ENCODE results near the gene PCNX4. TPM values are rescaled to one million over a fixed set of nuclear protein-coding genes. Genes with fewer than 3 reads are reported as not detected.
"Not testable (repeated sequence)": the region's sequence is repeated elsewhere in the genome, so short reads cannot be mapped to it uniquely, and the experiment has no call there.

Gene PCNX4
- polyA plus RNA-seq (ENCODE audit: insufficient read length in 4 of 4) = 100 to 1,000 TPM in 2 of 4 donors, 10 to 100 TPM in 2; 81.6 to 104 (median 95.0) TPM

DNA sequence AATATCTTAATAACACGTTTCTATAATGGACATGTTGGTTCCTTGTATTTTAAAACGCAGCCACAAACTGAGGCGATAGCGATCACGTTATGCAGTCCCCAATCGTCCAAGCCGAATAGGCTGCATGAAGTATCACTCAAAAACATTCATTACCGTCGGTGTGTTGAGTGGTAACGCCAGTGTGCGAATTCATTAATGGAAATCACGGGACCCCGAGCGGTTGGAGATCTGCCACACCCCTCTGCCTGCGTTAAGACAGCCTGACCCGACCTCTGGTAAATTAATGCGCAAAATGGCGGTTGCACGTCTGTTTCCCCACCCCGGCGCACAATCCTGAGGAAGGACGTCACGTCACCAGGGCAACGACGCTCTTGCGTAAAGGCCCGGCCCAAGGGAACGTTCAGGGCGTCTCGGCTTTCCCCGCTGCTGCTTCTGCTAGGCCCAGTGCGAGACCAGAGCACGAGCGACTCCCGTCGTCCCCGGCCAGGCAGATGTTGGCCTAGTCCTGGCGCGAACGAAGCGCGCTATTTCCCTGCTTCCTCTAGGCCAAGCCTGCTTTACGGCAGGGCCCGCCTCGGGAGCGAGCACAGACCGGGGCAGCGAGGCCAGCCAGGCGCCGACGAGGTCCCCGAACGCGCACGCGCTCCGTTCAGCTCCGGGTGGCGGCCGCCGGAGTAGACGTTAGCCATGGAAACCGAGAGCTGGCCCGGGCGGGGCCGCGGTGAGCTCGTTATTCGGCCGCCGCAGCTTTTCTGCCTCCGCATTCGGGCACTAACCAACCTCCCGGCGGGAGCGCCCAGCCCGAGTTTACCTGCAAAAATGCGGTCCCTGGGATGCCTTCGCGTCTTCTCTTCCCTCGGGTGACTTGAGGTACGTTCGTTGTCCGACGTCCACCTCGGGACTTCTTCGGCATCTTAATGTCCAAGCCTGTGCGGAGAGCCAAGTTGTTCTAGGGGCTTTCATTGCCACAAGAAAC is at the start of gene PCNX4:
Gene PCNX4 (plus strand): TSS at position 374 of the 976 bp plus-strand sequence. CDS start 15,716 bp downstream, outside the sequence.
- peak; percentile 98 to 99 (median 98) for DNase-seq (ENCODE audit: low read depth in 4 of 4, low spot score in 3 of 4)

DNA sequence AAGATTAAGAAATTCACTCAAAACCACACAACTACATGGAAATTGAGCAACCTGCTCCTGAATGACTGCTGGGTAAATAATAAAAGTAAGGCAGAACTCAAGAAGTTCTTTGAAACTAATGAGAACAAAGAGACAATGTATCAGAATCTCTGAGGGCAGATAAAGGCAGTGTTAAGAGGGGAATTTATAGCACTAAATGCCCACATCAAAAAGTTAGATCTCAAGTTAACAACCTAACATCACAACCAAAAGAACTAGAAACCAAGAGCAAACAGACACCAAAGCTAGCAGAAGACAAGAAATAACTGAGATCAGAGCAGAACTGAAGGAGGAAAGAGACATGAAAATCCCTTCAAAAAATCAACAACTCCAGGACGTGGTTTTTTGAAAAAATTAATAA is 43.7 kb upstream of the PCNX4 start:
- not testable (repeated sequence) for DNase-seq (ENCODE audit: low read depth in 4 of 4, low spot score in 3 of 4)

DNA sequence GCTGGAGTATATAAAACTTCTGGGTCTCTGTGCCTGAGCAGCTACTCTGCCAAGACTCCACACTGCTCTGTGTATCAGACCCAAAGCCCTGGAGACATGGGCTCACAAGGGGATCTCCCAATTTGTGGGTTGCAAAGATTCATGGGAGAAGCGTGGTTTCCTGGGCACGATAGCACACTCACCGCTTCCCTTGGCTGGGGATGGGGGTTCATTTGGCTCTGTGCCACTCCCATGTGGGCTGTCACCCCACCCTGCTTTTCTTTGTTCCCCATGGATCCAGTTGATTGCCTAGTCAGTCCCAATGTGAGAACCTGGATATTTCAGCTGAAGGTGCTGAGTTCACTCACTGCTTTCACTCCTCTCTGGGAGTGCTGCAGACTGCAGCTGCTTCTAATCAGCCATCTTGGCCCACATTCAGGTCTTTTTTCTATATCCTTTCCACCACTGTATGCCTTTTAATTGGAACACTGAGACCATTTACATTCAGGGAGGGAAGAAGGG is 40.0 kb upstream of the PCNX4 start:
- peak in 3 of 4 donors; percentile 1 to 19 (median 2) for DNase-seq (ENCODE audit: low read depth in 4 of 4, low spot score in 3 of 4)

DNA sequence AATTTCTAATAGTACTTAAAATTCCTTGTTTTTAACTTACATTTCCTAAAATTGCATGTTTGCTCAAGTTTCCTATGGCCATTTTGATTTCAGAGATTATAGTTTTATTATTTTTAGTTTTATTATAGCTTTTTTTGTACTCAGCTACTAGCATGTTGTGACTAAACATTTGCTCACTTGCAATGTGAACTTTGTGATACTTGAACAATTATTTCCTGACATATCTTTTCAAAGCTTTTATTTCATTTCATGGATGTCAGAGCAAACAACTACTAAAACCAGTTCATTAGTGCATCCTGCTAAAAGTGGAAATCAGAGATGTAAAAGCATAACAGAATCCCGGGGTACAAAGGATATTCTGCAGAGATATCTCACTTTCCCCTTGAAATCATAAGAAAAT is 33.6 kb upstream of the PCNX4 start:
- no peak for DNase-seq (ENCODE audit: low read depth in 4 of 4, low spot score in 3 of 4)

DNA sequence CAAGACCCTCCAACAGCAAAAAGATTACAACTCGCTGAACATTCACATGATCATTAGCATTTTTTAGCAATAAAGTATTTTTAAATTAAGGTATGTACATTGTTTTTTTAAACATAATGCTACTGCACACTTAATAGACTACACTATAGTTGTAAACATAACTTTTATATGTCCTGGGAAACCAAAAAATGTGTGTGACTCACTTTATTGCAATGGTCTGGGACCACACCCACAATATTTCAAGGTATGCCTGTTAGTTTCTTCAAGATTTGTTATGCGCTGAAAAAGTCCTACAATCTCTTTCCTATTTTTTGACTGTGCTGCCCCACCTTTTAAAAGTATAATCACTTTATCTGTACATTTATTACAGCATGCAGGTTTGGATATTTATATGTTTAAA is 30.4 kb upstream of the PCNX4 start:
- DNase-seq (ENCODE audit: low read depth in 4 of 4, low spot score in 3 of 4) = no peak

DNA sequence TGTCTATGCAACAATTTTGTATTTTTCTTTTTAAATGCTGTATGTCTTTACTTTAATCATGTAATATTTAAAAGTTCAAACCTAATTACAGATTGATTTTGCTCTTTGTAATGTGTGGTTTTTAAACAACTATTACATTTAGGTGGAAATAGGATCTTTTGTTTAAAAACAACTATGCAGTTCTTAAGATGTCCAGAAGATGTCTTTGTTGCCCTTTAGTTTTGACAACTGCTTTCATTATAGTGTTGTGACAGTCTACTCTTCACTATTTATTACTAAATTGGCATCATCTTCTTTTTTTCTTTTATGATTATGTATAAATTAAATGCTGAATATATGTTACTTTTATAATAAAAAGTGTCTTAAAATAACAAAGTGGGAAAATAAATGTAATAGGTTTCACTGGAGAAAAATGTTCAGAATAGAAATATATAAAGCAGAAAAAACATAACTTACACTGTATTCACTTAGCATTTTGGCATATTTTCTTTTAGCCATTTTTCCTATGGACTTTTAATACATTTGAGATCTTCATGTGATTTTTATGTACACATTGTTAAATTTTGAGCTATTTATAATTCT is 27.1 kb upstream of the PCNX4 start:
- DNase-seq (ENCODE audit: low read depth in 4 of 4, low spot score in 3 of 4) = peak in 1 of 4 donors; percentile 3

DNA sequence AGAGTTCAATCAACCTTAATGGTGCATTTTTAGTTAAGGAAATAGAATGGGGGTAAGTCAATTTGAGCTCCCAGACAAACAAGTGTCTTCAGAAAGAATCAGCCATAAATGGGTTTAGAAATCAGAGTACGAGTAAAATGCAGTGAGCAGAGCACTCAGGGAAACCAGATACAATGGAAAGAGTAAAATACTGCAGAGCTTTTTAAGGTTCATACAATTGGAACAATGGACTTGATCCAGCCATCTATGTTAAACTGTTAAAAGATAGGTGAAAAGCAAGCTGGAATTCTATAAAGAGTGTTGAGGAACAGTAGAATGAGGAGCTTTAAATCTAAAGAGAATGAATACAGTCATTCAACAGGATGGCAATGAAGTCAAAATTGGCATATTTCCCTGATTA is 23.8 kb upstream of the PCNX4 start:
- DNase-seq (ENCODE audit: low read depth in 4 of 4, low spot score in 3 of 4) = no peak

DNA sequence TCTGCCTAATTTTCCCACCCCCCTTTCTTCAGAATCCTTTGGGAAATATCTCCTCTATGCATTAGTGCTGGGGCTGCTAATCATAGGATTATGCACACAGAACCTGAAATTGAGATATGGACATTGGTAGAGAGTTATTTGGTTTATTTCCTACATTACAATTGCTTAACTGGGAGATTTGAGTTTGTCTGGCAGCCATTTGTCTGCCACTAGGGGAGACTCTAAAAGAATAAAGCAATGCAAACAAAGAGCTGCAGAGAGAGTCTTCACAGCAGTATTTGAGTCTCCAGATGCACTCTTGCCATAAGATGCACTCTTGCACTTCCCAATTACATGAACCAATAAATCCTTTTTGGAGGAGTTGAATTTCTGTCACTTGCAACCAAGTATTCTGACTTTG is 12.0 kb upstream of the PCNX4 start:
- no peak for DNase-seq (ENCODE audit: low read depth in 4 of 4, low spot score in 3 of 4)

DNA sequence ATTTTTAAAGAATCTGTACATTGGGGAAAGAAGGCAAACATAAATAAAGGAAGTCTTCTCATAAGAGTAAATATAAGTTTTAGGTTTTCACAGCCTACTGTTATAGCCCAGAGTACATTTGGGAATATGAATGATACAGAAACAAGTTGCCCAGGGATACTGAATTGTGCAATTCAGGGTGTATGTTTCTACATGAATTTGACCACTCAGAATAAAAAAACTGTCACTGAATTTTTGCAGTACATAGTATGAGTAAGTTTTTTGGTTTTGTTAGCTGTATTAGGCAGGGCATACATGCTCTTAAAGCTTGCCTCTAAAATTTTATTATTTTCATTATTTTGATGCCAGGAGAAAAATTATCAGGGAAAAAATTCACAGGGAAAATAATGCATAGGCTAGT is 6.6 kb upstream of the PCNX4 start:
- no peak for DNase-seq (ENCODE audit: low read depth in 4 of 4, low spot score in 3 of 4)

DNA sequence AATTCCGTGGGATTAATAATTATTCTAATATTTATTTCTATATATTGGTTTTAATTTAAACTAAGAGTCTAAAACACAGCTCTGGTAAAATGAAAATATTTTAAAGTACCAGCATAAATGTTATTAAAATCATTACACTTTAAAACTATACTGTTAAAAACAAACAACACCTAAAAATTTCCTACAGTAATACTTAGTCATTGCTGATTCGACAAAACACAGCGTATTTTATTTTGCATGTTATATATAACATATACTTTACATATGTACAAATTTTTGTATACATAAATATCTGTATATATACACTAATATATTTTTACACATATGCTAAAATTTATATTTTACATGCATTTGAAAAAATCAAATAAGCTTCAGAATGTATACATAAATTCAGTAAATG is 6.0 kb upstream of the PCNX4 start:
- DNase-seq (ENCODE audit: low read depth in 4 of 4, low spot score in 3 of 4) = no peak

DNA sequence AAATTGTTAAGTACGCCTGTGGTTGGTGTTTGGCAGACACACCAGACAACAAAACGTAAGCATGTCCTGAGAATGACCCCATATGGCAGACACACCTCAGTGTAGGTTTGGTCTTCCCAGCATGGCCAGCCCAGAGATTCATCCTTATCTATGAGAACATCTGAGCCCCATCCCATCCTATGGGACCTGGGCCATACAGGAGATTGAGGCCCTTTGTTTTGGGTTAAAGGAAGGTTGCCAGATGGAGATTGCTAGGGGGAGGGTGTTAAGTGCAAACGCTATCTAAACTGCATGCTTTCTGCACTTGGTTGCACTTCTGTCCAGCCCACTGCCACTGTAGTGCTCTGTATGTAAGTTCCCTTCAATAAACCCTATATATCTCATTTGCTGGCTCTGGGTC is 4.1 kb upstream of the PCNX4 start:
- DNase-seq (ENCODE audit: low read depth in 4 of 4, low spot score in 3 of 4) = no peak

DNA sequence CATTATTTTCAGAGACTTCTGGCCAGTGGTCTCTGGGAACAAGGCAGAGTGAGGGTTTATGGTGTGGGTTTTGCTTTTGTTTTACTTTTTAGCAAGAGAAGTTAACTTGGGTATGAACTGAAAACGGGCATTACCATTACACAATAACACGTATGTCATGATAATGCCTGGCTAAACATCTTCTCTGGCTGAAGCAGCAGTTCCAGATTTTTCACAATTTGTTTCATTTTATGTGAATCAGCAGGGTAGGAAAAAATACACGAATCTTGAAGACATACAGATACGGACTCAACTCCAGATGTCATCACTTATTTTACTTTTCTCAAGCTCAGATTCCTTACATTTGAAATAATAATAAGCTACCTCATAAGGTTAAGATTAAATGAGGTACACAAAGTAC is 2.5 kb upstream of the PCNX4 start:
- DNase-seq (ENCODE audit: low read depth in 4 of 4, low spot score in 3 of 4) = no peak

DNA sequence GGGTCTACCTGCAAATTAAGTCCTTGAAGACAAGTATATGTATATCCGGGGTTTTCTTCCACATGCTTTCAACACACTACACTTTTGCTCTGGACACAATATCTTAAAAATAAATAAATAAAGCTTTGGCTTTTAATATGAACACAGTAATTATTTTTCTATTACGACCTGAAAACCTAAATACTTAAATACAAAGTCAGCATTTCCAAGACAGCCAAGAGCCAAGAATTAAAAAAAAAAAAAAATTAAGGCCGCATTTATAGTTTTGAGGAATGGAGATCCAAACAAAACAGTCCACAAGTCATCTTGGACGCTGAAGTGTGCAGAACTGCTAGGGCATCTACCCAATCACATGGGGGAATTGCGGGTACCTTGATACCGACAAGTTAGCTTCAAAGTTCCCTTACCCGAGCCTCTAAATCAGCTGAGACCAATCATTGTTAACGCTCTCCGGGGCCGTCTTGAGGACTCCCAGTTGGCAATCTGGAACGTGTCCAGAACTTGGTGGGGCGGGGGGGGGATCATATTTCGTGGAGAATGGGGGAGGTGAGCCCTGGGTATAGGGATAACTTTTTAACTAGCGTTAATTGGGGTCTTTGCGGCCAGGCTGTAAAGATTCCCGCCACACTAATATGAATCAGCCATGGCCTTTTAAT is 731 bp upstream of the PCNX4 start:
- DNase-seq (ENCODE audit: low read depth in 4 of 4, low spot score in 3 of 4) = peak; percentile 66 to 73 (median 71)

DNA sequence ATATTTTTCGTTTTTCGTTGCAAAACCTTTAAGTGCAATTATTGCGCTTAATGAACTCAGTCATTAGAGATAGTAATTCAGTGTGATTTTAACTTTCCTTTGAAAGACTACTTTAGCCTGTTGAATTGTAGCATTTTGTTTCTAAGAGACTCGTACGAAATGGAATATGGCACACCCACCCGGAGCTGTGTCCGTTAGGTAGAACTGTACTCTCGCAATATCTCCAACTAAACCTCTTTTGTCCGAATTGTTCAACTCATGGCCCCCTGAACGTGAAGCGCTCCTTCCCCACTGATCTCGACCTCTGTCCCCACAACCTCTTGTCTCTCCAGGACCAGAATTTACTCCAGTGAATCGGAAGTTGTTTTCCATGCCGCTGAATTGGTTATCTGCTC is 800 bp downstream of the PCNX4 start:
- DNase-seq (ENCODE audit: low read depth in 4 of 4, low spot score in 3 of 4) = peak in 2 of 4 donors; percentile 12 to 36

DNA sequence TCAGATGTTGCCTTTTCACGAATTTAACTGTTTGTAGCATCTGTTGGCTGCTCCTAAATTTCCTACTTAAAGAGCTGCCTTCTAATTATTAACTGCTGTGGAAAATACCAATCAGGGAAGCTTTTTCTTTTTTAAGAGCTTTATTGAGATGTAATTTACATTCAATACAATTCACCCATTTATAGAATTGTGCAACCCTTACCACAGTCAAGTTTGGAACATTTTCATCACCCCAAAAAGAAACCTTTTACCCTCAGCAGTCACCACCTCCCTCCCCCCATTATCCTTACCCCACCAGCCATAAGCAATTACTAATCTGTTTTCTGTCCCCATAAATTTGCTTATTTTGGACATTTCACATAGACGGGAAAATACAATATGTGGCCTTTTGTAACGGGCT is 1.4 kb downstream of the PCNX4 start:
- DNase-seq (ENCODE audit: low read depth in 4 of 4, low spot score in 3 of 4) = no peak

DNA sequence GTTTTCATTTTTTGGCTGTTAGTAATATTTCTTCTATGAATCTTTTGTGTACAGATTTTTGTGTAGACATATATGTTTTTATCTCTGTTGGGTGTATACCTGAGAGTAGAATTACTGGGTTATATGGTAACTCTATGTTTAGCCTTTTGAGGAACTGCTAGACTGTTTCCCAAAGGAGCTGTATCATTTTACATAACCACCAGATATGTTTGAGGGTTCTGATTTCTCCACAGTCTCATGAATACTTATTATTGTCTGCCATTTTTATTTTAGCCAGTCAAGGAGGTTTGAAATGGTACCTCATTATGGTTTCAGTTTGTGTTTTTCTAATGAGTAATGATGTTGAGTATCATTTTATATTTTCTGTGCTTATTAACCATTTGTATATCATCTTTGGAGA is 1.9 kb downstream of the PCNX4 start:
- DNase-seq (ENCODE audit: low read depth in 4 of 4, low spot score in 3 of 4) = no peak

DNA sequence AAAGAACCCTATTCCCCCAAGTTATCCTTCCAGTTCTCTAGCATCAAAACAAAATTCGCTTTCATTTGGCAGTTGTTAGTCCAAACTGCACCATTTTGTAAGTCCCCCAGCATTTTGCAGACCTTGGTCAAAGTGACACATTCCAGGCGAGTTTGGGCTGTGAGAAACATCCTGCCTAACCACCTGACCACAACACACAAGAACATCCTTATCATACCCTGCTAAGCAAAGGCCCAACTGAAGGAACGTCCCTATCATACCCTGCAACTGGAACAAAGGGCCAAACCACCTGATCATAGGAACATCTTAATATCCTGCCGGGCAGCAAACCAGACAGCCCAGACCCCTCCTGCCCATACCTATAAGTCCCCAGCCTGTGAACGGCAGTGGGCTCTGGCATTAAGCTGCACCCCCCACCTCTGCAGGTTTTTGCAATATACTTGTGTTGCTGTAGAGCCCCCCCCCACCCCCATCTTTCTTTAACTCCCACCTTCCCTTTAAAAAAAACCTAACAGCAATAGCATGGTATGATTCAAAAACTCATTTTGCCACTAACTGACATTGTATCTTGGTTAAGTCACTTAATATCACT is 2.7 kb downstream of the PCNX4 start:
- DNase-seq (ENCODE audit: low read depth in 4 of 4, low spot score in 3 of 4) = no peak

DNA sequence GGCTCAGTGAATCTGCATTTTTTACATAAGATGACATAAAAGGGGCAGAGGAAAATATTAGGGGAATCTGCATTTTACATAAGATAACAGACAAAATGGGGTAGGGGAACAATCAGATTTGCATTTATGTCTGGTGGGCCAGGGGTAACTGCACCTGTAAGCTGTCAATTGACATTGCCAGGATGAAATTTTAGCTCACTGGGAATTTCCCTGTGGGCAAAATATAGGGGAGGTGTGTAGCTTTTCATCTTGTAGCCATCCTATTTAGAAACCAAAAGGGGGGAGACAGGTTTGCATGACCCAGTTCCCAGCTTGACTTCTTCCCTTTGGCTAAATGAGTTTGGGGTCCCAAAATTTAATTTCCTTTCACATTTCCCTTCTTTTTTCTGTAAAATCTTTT is 3.5 kb downstream of the PCNX4 start:
- DNase-seq (ENCODE audit: low read depth in 4 of 4, low spot score in 3 of 4) = no peak

DNA sequence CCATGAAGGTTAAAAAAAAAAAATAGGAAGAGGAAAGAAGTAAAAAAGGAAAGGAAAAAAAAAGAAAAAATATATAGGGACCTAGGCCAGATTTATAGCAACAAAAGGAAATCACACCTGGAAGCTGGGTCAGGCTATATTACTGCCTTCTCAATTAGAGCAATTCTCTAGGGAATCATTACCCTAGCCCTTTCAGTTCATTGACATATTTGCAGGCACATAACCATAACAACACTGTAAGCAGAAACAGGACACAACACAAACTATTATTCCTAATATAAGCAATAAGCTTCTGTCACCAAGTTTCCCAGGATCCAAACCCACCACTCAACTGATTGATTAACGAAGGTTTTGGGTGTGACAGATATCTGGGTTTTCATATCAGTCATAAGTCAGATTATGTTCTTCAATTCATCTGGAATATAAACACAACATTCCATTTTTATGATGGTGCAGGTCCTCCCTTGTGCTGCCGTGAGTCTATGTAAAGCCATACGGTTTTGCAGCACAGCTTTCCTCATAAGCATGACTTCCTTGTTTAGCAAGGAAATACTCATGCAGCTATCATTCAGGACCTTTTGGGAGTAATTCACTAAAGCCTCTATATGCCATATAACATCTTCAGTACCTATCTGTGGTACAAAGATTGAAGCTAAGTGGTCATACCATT is 4.2 kb downstream of the PCNX4 start:
- no peak for DNase-seq (ENCODE audit: low read depth in 4 of 4, low spot score in 3 of 4)

DNA sequence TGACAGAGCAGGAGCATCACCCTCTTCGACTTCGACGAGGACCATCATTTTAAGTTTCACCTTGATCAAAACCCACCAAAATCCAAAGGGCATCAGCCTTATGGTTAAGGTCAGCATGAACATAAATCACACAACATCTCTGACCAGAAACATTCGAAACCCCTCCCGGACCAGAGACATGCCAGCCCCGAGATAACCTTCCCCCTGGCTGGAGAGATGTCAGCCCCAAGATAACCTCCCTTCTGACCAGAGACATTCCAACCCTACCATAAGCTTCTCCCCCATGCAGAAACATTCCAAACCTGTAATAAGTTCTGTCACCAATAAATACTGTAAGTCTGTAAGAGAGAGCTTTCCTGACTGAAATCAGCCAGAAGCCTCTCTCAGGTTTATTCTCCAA is 6.3 kb downstream of the PCNX4 start:
- DNase-seq (ENCODE audit: low read depth in 4 of 4, low spot score in 3 of 4) = no peak
